Limb (tissue), 2 donors: ENCODE measurements around the gene MYO1E.

ENCODE experiments used
- DNase-seq, 2 donors: peaks; one replicate each; pipeline ENCODE4 v3.0.0-alpha.2; 2016; ENCODE audit errors: extremely low spot score in 2 of 2

MYO1E gene

GRCh38 chr15:59232476-59232875, 140.2 kb downstream of the MYO1E start:
- DNase-seq: no peak

- no peak for DNase-seq
Observed at GRCh38 chr15:59230531-59231055, 142.1 kb downstream of the MYO1E start.

GRCh38 chr15:59229453-59229852, 143.2 kb downstream of the MYO1E start:
- no peak for DNase-seq

- no peak for DNase-seq
Observed at GRCh38 chr15:59229015-59229414, 143.7 kb downstream of the MYO1E start.

GRCh38 chr15:59227021-59227420, 145.7 kb downstream of the MYO1E start:
- DNase-seq: no peak

- DNase-seq: no peak
Observed at GRCh38 chr15:59224474-59224873, 148.2 kb downstream of the MYO1E start.

GRCh38 chr15:59223736-59224135, 148.9 kb downstream of the MYO1E start:
- DNase-seq: no peak

GRCh38 chr15:59222906-59223550, 149.6 kb downstream of the MYO1E start:
- no peak for DNase-seq

GRCh38 chr15:59221511-59222505, 150.9 kb downstream of the MYO1E start:
- no peak for DNase-seq

GRCh38 chr15:59218710-59219109, 154.0 kb downstream of the MYO1E start:
- DNase-seq: no peak

- no peak for DNase-seq
Observed at GRCh38 chr15:59217876-59218498, 154.7 kb downstream of the MYO1E start.

GRCh38 chr15:59216911-59217310, 155.8 kb downstream of the MYO1E start:
- no peak for DNase-seq

GRCh38 chr15:59210186-59210585, 162.5 kb downstream of the MYO1E start:
- no peak for DNase-seq

GRCh38 chr15:59208613-59209249, 163.9 kb downstream of the MYO1E start:
- no peak for DNase-seq

- DNase-seq: no peak
Observed at GRCh38 chr15:59206623-59207183, 166.0 kb downstream of the MYO1E start, which contains the start of gene LDHAL6B. Gene LDHAL6B (plus strand): TSS chr15:59206843. CDS start chr15:59206941, 98 bp downstream.

- no peak for DNase-seq
Observed at GRCh38 chr15:59205839-59206622, 166.6 kb downstream of the MYO1E start.

- DNase-seq: no peak
Observed at GRCh38 chr15:59203657-59204056, 169.0 kb downstream of the MYO1E start.

- no peak for DNase-seq
Observed at GRCh38 chr15:59203008-59203407, 169.7 kb downstream of the MYO1E start.

GRCh38 chr15:59200560-59200959, 172.1 kb downstream of the MYO1E start:
- DNase-seq: no peak
